ENCODE data around the gene NLRC3.
"Not testable (repeated sequence)": the region's sequence is repeated elsewhere in the genome, so short reads cannot be mapped to it uniquely, and the experiment has no call there.

The NLRC3 gene, protein sequence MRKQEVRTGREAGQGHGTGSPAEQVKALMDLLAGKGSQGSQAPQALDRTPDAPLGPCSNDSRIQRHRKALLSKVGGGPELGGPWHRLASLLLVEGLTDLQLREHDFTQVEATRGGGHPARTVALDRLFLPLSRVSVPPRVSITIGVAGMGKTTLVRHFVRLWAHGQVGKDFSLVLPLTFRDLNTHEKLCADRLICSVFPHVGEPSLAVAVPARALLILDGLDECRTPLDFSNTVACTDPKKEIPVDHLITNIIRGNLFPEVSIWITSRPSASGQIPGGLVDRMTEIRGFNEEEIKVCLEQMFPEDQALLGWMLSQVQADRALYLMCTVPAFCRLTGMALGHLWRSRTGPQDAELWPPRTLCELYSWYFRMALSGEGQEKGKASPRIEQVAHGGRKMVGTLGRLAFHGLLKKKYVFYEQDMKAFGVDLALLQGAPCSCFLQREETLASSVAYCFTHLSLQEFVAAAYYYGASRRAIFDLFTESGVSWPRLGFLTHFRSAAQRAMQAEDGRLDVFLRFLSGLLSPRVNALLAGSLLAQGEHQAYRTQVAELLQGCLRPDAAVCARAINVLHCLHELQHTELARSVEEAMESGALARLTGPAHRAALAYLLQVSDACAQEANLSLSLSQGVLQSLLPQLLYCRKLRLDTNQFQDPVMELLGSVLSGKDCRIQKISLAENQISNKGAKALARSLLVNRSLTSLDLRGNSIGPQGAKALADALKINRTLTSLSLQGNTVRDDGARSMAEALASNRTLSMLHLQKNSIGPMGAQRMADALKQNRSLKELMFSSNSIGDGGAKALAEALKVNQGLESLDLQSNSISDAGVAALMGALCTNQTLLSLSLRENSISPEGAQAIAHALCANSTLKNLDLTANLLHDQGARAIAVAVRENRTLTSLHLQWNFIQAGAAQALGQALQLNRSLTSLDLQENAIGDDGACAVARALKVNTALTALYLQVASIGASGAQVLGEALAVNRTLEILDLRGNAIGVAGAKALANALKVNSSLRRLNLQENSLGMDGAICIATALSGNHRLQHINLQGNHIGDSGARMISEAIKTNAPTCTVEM

DNA sequence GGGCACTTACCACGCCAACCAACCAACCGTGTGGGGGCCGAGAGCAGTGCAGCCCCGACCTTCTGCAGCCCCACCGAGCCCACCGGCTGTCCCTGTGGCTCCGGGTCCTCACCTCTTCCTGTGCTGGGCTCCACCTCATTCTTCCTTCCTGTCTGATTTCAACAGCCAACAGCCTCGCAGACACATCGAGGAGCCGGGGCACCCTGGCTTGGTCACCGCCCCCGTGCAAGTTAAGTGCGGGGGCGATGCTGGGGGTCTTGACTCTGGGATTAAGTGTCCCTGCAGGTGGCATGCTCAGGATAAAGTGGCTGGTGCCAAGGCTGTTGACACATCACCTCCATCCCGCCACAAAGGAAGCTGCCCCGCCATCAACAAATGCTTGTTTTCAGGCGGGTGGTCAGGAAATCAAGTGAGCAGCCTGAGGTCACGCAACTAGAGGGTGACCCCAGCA, at the start of gene NLRC3:
NLRC3 (minus strand) TSS at position 102 of the 451 bp plus-strand sequence. CDS start 12,367 bp downstream, outside the sequence.
- DNase-seq (ENCODE audit: insufficient read length, low spot score) (no peak), FAIRE-seq (no peak)
- TF ChIP-seq POLR2A (IDR thresholded peaks at IDR 0.05; ENCODE audit: low read depth, low read length) = no peak

DNA sequence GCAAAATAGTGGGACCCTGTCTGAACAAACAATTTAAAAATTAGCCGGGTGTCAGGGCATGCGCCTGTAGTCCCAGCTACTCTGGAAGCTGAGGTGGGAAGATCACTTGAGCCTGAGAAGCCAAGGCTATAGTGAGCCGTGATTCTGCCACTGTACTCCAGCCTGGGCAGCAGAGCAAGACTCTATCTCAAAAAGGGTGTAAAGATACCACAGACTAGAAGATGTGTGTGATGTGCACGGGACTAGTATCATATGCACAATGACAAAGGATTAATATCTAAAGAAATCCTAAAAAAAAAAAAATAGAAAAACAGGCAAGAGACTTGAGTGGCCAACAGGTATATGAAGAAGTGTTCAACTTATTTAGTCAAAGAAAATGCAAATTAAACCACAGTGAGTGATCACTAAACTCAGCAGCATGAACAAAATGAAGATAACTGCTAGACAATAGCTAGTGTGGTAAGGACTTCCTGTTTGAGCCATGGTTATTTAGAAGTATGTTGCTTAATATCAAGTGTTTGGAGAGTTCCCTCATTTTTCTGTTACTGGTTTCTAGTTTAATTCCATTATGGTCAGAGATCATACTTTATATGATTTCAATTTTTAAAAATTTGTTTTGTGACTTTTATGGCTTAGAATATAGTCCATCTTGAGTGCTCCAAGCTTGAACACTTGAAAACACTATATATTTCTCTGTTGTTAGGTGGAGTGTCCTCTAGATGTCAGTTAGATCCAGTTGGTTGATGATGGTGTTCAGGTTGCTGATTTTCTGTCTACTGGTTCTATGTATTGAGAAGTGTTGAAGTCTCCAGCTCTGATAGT, 48.9 kb upstream of the NLRC3 start:
- DNase-seq (ENCODE audit: insufficient read length, low spot score) (no peak), FAIRE-seq (no peak)
- TF ChIP-seq POLR2A (IDR thresholded peaks at IDR 0.05; ENCODE audit: low read depth, low read length) = no peak

DNA sequence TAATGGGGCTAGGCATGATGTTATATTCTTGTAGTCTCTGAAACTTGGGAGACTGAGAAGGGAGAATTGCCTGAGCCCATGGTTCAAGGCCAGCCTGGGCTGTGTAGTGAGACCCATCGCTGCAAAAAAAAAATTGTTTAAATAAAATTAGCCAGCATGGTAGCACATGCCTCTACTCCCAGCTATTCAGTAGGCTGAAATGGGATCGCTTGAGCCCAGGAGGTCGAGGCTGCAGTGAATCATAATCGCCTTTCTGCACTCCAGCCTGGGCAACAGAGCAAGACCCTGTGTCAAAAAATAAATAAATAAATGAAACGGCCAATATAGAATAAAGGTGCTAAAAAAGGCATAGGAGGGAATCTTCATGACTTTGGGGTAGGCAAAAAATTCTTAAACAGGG, 48.1 kb upstream of the NLRC3 start:
- TF ChIP-seq POLR2A (IDR thresholded peaks at IDR 0.05; ENCODE audit: low read depth, low read length) = no peak
- no peak for FAIRE-seq
- DNase-seq (ENCODE audit: insufficient read length, low spot score) = no peak

DNA sequence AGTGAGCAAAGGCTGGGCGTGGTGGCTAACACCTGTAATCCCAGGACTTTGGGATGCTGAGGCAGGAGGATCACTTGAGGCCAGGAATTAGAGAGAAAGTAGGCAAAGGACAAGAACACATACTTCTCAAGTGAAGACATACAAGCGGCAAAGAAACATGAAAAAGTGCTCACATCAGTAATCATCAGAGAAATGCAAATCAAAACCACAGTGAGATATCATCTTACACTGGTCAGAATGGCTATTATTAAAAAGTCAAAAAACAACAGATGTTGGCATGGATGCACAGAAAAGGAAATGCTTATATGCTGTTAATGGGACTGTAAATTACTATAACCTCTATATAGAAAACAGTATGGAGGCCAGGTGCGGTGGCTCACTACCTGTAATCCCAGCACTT, 46.4 kb upstream of the NLRC3 start:
- FAIRE-seq = no peak
- no peak for DNase-seq (ENCODE audit: insufficient read length, low spot score)
- TF ChIP-seq POLR2A (IDR thresholded peaks at IDR 0.05; ENCODE audit: low read depth, low read length) = no peak

DNA sequence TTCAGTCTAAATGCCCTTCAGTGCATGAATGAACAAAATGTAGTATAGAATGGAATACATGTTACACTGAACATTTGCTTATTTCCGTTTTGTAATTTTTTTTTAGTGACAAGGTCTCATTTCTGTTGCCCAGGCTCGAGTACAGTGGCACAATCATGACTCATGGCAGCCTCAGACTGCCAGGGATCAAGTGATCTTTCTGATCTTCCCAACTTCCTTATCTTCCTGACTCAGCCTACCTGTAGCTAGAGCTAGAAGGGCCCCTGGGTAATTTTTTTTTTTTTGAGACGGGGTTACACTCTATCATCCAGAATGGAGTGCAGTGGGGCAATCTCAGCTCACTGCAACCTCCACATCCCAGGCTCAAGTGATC, 41.6 kb upstream of the NLRC3 start:
- no peak for TF ChIP-seq POLR2A (IDR thresholded peaks at IDR 0.05; ENCODE audit: low read depth, low read length)
- DNase-seq (ENCODE audit: insufficient read length, low spot score) (no peak), FAIRE-seq (peak; percentile 91)

DNA sequence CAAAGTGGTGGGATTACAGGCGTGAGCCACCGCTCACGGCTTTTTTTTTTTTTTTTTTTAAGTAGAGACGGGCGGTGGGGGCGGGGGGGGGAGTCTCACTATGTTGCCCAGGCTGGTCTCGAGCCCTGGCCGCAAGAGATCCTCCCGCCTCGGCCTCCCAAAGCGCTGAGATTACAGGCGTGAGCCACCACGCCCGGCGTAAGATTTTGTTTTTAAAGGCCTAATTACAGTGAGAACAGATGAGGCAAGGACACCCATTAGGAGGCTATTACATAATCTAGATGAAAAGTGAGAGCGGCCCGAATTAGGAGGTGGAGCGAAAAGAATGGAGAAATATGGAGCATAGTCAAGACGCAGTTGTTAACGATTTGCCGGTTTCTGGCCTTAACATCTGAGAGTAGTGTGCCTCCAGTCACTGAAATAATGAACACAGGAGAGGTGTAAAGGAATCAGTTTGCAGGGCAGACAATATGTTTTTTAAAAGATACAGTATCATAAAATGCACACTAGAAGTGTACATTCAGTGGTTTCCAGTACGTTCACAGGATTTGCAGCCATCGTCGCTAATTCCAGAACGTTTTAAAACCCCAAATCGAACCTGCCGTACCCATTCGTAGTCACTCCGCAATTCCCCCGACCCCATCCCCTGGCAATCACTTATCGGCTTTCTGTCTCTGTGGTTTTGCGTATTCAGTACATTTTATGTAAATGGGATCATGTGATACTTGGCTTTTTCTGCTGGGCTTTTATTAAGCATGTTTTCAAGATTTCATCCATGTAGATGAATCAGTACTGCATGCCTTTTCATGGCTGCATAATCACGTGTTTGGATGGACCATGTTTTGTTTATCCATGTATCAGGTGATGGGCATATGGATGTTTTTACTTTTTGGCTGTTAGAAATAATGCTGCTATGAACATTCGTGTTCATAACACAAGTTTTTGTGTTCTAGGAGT, 35.6 kb upstream of the NLRC3 start:
- DNase-seq (ENCODE audit: insufficient read length, low spot score) (no peak), FAIRE-seq (no peak)
- no peak for TF ChIP-seq POLR2A (IDR thresholded peaks at IDR 0.05; ENCODE audit: low read depth, low read length)

DNA sequence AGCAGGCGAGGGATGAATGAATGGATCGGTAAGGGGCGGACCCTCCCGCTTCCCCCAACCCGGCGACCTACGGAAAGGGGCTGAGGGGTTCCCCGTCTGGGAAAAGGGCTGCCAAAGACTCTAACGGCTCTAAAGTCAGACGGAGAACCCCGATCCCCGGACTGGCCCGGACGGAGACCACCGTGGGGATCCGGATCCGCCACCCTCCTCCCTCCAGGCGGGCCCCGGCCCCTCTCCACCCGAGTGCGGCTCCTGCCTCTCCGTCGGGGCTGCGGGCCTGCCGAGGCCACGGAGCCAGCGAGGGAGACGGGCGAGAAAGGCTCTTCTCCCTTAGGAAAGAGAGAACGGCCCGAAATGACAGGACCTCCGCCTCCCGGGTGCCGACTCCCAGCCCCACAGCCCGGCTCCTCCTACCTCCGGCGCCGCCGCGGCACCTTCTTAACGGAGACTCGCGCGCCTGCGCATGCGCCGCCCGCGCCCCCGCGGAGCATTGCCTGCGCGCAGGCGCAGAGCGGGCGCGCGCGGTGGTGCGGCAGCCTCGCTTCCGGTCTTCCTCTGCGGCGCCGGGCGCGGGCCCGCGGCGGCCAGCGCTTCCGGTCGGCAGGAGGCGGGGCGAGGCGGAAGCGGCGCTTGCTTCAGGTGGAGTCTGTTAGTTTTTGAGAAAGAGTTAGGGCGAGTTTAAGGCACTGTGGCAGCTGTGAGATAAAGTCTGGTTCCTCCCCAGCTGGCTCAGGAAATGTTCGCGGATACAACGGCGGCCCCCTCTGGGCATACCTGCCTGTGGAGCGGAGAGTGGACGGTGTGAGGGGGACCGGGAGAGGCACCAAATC, 34.2 kb upstream of the NLRC3 start, which contains the start of gene SLX4:
SLX4 (minus strand) TSS at position 461 of the 830 bp plus-strand sequence. CDS start 2,642 bp downstream, outside the sequence.
- DNase-seq (ENCODE audit: insufficient read length, low spot score) (peak; percentile 97), FAIRE-seq (no peak)
- TF ChIP-seq POLR2A (IDR thresholded peaks at IDR 0.05; ENCODE audit: low read depth, low read length) = peak; percentile 81

DNA sequence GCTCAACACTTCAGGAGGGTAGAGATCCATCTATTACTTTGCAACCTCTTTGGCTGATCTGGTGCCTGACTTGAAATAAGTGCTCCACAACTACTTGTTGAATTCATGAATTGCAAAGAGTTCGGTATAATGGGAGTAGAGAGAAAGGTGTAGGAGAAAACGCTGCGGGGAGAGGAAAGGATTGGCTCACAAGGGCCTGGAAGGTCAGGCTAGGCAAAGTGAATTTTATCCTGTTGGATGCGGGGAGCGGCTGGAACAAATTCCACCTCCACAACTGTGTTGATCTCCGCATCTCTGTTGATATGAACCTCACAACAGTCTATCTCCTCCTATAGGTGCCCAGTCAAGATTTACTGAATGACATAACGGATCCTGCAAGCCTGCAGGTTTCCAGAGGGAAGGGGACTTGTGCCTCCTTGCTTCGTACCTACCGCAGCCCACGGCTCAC, 33.5 kb upstream of the NLRC3 start:
- no peak for FAIRE-seq
- TF ChIP-seq POLR2A (IDR thresholded peaks at IDR 0.05; ENCODE audit: low read depth, low read length) = no peak
- no peak for DNase-seq (ENCODE audit: insufficient read length, low spot score)

DNA sequence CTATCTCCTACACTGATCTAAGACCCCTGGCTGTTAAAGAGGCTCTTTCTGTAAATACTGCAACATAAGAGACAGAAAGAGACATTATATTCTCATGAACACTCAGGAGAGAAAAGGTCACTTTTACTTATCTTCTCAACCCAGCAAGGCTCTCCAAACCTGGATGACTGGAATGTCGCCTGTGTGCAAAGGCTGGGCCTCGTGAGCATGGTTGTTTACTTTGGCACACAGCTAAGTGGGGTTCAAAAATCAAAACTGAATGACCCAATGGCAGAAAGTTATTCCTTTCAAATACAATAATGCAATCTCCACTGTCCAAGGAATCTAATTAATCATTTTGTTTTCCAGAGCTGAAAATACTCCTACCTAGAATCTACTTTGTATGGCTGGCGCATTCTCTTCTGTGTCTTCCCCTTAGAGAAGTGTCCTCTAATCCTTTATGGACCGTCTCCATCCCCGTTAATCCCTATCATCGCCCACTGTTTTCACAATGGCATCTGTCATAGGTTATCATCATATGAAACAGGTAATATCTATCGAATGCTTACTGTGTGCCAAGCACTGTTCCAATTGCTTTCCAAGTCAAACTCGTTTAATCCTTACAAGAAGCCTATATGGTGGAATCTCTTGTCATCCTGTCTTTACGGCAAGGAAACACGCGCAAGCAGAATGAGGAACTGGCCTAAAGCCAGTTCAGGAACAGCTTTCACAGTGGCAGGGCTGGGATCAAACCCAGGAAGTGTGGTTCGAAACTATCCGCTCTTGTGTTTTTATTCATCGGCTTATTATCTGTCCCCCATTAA, 32.9 kb upstream of the NLRC3 start:
- FAIRE-seq (no peak), DNase-seq (ENCODE audit: insufficient read length, low spot score) (no peak)
- no peak for TF ChIP-seq POLR2A (IDR thresholded peaks at IDR 0.05; ENCODE audit: low read depth, low read length)

DNA sequence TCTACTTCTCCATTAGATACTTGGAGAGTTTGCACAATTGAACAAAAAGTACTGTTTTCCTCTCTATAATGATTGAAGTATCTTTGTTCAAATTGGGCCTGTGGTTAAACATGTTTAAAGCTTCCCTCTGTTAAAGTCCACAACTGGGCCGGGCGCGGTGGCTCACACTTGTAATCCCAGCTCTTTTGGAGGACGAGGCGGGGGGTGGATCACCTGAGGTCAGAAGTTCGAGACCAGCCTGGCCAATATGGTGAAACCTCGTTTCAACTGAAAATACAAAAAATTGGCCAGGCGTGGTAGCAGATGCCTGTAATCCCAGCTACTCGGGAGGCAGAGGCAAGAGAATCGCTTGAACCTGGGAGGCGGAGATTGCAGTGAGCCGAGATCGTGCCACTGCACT, 31.8 kb upstream of the NLRC3 start:
- FAIRE-seq; DNase-seq (ENCODE audit: insufficient read length, low spot score): not testable (repeated sequence)

DNA sequence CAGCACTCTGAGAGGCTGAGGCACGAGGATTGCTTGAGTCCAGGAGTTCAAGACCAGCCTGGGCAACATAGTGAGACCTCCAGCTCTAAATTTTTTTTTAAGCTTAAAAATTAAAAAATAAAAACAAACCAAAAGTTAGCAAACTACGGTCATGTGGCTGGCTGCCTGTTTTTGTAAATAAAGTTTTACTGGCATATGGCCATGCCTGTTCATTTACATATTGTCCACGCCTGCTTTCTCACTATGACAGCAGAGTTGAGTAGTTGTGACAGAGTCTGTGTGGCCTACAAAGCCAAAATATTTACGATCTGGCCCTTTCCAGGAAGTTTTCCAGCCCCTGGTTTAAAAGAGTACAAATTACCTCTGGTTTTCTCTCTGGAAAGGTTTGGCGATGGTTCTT, 30.9 kb upstream of the NLRC3 start:
- TF ChIP-seq POLR2A (IDR thresholded peaks at IDR 0.05; ENCODE audit: low read depth, low read length) = no peak
- DNase-seq (ENCODE audit: insufficient read length, low spot score) = no peak
- no peak for FAIRE-seq

Measured in H54 (cell line).